GM21528 (cell line): Measurements from ENCODE around the gene HS3ST5.
"Not testable (repeated sequence)": the region's sequence is repeated elsewhere in the genome, so short reads cannot be mapped to it uniquely, and the experiment has no call there.

Experiments used
- ATAC-seq: cut with Tn5 transposase; IDR thresholded peaks from one replicate; pipeline ENCODE4 v1.9.1; 2021; ENCODE audit warnings: mild to moderate bottlenecking, moderate library complexity; ENCODE audit not compliant: unreplicated experiment, low FRiP score

Gene HS3ST5

GRCh38 chr6:114061741-114062140, 281.1 kb downstream of the HS3ST5 start:
- no peak for ATAC-seq

GRCh38 chr6:114061116-114061515, 281.7 kb downstream of the HS3ST5 start:
- no peak for ATAC-seq

GRCh38 chr6:114058435-114058834, 284.4 kb downstream of the HS3ST5 start:
- ATAC-seq = no peak

DNA sequence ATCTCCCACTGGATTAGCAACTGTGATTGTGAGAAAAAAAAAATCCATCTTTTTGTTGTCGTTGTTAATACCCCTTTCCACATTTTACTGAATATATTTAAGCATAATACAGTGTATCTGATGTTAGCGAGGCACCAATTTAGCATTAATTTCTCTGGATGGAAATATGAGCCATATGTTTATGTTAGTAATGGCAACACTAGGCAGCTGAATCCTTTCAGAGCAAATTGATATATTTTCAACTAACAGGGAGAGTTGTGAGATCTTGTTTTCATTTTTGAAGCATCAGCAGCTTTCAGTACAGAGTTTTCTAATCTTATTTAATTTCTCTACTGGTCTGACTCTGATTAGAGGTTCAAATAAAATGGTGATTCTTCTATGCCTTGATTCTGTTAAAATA, 287.1 kb downstream of the HS3ST5 start:
- ATAC-seq = no peak

DNA sequence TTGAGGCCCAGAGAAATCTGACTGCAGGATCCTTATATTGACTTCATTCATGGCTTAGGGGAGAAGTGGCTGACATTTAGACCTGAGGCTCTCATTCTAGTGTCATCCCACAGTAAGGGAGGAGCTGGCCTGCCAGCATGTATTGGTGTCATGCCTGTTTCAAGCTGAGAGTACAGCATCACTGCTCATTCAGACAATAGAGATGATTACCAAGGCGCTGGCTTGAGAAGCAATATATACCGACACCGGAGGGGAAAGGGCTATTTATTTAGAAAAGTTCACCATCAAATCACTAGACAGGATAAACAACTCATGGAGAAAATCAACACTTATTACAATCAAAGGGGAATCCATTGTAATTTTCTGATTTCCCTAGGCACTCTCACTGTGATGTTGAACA, 287.5 kb downstream of the HS3ST5 start:
- ATAC-seq = no peak

DNA sequence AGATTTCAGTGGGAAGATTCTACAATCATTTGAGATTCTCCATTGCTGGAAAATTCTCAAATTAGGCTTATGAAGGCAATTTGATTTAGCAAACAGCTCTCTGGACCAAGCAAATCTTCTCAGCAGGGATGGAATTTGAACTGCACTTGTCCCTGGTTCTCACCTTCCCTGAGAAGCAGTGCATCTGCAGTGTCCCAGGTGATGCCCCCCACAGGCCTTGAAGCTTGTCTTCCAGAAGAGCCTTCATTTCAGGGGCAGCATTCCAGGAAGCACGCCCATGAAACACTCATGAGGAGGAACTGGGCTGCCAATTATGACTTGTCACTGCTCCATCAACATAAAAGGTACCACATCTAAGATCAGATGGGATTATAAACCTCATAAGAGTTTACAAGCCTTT, 289.0 kb downstream of the HS3ST5 start:
- ATAC-seq = no peak

GRCh38 chr6:114052141-114052540, 290.7 kb downstream of the HS3ST5 start:
- ATAC-seq = no peak

GRCh38 chr6:114051031-114051430, 291.8 kb downstream of the HS3ST5 start:
- no peak for ATAC-seq

GRCh38 chr6:114049367-114049966, 293.4 kb downstream of the HS3ST5 start:
- no peak for ATAC-seq

- ATAC-seq = not testable (repeated sequence)
Measured at GRCh38 chr6:114044566-114044965, 298.3 kb downstream of the HS3ST5 start.

DNA sequence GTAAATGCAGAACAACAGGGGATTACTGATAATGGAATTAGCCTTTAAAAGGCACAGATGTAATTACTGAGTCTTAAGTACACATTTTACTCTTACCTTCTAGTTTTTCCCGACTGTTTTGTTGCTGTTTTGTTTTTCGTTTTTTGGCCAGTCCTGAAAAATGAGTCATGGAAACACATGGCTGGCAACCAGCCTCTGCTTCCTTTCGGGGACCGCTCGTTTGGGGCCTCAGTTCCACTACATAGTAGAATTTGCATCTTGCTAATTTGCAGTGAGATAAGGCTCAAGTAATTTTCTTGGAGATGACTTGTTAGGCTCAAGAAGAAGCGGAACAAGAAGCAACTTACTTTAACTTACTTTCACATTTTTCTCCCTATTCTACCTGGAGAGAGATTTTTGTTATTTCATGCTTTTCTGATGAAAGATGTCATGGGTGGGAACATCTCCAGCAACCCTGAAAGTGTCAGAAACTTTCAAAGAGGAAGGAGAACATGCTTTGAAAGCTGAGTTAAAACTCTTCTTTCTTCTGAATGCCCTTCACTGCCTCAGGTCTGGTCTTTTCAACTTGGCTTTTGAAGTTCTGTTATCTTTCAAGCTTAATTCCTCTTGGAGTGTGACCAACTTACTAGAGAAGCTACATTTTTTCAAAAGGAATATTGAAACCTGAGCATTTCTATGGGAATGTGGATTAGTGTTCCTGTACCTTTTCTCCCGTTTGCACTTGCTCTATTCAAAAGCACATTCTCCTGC, 300.4 kb downstream of the HS3ST5 start:
- ATAC-seq = no peak

DNA sequence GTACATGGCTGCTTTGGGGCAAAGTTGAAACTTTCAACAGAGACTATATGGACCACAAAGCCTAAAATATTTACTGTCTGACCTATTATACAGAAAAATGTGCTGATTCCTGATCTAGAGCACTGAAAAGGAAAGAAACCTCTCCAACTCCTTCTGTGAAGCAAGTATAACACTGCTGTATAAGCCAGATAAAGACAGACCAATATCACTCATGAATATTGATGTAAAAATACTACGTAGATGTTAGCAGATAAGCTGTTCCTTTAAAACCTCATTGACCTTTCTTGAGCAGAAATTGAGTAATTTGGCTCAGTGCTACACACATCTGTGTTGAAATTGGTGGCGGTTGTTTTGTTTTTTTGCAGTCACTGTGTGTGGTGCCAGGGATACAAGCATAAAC, 302.0 kb downstream of the HS3ST5 start:
- no peak for ATAC-seq

- no peak for ATAC-seq
Measured at GRCh38 chr6:114039841-114040240, 303.0 kb downstream of the HS3ST5 start.

DNA sequence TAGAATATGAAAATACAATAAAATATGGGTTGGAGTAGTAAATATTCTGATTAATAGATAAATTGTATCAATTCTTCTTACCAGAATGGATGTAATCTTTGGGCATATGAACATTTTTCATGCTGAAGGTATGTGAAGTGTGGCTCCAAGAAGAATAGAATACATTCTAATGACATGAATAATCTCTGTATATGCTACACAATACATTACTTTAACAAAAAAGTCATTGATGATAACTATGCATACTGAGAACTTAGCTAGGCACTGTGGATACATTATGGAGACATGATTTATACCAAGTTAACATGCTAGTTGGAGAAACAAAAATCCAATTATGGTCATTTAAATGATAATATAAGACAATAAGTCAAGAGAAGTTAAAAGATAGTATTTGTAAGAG, 309.2 kb downstream of the HS3ST5 start:
- no peak for ATAC-seq

DNA sequence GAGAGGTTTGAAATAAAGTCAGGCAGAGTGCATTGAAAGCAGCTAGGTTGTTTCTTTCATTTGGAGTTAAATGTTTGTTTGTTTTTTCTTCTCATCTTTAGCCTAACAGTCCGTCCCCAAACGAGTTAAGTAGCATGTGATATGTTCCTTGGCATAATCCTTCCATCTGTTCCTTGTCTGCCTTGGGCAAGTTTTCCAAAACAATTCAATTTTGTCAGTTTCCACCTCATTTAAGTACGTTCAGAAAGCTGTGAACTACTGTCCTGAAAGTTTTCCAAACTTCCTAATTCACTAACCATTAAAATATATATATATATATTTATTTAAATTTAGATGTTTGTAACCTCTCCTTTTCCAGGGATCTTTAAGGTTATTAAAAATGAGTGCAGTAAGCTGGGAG, 310.1 kb downstream of the HS3ST5 start:
- no peak for ATAC-seq

GRCh38 chr6:114030767-114031166, 312.1 kb downstream of the HS3ST5 start:
- ATAC-seq = no peak

- ATAC-seq = no peak
Measured at GRCh38 chr6:114024746-114025145, 318.1 kb downstream of the HS3ST5 start.

GRCh38 chr6:114020196-114020595, 322.6 kb downstream of the HS3ST5 start:
- ATAC-seq = no peak

DNA sequence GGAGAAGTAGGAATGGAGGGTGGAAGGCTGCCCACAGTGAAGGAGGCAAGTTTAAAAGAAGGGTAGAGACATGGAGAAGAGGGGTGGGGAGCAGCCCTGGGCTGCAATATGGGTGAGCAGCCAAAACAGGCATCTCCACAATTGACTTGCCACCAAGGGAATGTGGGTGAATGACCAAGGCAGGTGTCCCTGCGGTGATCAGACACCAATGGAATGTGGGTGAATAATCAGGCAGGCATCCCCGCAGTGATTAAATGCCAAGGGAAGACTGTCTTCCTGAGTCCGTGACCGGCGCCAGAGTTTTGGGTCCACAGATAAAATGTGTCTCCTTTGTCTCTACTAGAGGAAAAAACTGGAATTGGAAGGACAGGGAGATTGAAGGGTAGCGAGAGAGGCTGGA, 325.7 kb downstream of the HS3ST5 start:
- ATAC-seq = not testable (repeated sequence)

GRCh38 chr6:114014106-114014505, 328.7 kb downstream of the HS3ST5 start:
- ATAC-seq = not testable (repeated sequence)

- not testable (repeated sequence) for ATAC-seq
Measured at GRCh38 chr6:114011486-114011885, 331.3 kb downstream of the HS3ST5 start.

GRCh38 chr6:114010540-114010939, 332.3 kb downstream of the HS3ST5 start:
- no peak for ATAC-seq
